NCI-H526 treated with DMSO at 0.1 percent for 48 hours (cell line): ENCODE data around the gene EIF4A3.

ENCODE experiments used
- DNase-seq: peaks from one replicate; lab custom pipeline; 2025; lab: John Stamatoyannopoulos, UW

Gene EIF4A3

DNA sequence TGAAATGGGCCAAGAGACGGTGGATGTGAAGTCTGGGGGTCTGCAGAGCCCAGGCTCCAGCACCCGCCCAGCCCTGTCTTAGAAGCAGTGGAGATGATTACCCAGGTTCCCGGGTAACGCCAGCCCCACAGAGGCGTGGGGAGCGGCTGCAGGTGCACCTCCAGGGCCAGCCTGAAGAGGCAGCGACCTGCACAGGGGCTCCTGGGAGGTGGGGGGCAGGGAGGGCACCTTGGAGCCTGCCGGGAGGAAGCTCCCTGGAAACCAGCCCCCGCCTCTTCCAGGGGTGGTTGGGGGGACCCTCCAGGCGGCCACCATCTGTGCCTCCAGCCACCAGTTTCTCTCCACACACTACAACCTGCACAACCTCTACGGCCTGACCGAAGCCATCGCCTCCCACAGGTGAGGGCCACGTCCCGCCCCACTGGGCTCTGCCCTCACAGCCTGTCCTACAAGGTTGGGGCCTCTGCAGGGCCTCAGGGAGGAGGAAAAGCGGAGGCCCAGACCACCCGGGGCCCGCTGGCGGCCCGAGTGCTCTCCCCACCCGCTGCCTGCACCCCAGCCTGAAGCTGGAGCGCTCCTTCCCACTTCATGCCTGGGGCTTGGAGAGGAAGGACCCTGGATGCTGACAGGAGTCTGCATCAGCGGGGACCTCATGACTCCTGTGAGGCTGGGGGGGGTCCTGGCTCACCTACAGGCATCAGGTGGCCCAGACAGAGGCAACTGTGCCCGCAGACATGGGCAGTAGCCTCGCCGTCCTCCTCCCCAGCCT, 35.0 kb downstream of the EIF4A3 start:
- DNase-seq, result no peak

GRCh38 chr17:80110927-80111701, 35.8 kb downstream of the EIF4A3 start:
- DNase-seq, result no peak

DNA sequence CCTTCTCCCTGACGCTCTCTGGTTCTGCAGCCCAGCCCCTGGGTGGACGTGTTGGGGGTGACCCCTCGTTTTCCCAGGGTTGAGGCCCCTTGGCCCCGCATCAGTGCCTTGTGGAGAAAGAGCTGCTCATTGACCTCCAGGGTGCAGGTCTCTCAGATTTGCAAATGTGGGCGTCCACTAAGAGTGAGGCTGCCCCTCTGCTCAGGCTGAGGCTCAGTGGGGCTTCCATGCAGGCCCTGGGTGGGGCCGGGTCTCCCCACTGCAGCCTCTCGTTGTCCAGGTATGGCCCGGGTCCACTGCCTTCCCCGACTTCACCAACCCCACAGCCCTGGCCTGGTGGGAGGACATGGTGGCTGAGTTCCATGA, 36.5 kb downstream of the EIF4A3 start:
- DNase-seq, result no peak

GRCh38 chr17:80109713-80110446, 37.0 kb downstream of the EIF4A3 start:
- no peak for DNase-seq

- DNase-seq, result no peak
These were observed 37.8 kb downstream of the EIF4A3 start for GRCh38 chr17:80109066-80109660.

GRCh38 chr17:80108036-80108971, 38.6 kb downstream of the EIF4A3 start:
- no peak for DNase-seq

DNA sequence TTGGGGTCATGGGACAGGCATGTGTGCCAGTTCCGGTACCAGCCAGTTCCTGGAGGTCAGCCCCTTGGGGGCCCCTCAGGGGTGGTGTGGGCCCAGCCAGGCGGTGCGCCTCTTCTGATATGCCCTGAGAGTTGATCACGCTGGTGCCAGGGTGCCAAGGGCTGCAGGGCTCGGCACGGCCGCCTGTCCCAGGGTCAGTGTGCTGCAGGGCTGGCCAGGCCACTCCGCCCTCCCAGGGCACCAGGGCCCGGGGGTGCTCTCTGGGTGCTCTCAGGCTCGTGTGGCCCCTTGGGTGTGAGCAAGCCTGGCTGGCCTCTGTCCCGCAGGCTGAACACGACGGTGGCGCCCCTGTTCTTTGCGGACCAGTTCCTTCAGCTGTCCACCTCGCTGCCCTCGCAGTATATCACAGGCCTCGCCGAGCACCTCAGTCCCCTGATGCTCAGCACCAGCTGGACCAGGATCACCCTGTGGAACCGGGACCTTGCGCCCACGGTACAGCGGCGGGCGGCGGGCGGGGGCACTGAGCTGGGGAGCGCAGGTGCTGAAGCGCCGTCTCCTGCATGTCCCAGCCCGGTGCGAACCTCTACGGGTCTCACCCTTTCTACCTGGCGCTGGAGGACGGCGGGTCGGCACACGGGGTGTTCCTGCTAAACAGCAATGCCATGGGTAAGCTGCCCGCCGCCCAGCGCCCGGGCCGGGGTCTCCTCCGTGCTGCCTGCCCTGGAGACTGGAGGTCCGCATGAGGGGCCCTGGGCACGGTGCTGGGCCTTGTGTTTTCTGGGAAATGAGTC, 39.5 kb downstream of the EIF4A3 start:
- no peak for DNase-seq

- no peak for DNase-seq
These were observed 40.2 kb downstream of the EIF4A3 start for GRCh38 chr17:80106751-80107150.

DNA sequence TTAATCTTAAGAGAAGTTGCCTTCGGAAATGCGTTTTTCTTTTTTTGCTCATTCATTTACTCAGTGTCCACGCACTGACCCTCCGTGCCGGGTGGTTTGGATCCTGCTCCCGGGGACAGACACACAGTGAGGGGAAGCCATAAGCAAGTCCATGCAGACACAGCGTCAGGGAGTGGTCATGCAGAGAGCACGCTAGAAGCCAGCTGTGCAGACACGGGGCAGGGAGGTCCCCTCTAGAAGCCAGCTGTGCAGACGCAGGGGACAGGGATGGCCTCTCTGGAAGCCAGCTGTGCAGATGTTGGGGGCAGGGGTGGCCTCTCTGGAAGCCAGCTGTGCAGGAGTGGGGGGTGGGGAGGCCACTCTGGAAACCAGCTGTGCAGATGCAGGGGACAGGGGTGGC, 40.8 kb downstream of the EIF4A3 start:
- no peak for DNase-seq

DNA sequence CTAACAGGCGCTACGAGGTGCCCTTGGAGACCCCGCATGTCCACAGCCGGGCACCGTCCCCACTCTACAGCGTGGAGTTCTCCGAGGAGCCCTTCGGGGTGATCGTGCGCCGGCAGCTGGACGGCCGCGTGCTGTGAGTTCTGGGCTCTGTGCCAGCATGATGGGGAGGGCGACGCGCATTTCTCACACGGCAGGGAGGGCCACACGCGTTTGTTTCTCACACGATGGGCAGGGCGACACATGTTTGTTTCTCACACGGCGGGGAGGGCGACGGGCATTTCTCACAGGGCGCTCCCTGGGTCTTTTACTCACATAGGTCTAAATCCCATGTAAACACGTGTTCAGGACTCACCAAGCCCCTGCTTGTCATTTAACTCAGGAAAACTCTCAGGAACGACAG, 41.2 kb downstream of the EIF4A3 start:
- DNase-seq, result no peak

DNA sequence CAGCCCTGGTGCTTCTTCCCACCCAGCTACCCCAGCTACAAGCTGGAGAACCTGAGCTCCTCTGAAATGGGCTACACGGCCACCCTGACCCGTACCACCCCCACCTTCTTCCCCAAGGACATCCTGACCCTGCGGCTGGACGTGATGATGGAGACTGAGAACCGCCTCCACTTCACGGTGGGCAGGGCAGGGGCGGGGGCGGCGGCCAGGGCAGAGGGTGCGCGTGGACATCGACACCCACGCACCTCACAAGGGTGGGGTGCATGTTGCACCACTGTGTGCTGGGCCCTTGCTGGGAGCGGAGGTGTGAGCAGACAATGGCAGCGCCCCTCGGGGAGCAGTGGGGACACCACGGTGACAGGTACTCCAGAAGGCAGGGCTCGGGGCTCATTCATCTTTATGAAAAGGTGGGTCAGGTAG, 42.0 kb downstream of the EIF4A3 start:
- DNase-seq, result no peak

DNA sequence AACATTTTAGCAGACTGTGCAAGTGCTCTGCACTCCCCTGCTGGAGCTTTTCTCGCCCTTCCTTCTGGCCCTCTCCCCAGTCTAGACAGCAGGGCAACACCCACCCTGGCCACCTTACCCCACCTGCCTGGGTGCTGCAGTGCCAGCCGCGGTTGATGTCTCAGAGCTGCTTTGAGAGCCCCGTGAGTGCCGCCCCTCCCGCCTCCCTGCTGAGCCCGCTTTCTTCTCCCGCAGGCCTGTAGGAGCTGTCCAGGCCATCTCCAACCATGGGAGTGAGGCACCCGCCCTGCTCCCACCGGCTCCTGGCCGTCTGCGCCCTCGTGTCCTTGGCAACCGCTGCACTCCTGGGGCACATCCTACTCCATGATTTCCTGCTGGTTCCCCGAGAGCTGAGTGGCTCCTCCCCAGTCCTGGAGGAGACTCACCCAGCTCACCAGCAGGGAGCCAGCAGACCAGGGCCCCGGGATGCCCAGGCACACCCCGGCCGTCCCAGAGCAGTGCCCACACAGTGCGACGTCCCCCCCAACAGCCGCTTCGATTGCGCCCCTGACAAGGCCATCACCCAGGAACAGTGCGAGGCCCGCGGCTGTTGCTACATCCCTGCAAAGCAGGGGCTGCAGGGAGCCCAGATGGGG, 42.5 kb downstream of the EIF4A3 start:
- no peak for DNase-seq

GRCh38 chr17:80103449-80104085, 43.4 kb downstream of the EIF4A3 start:
- DNase-seq, result no peak

- DNase-seq, result no peak
These were observed 44.1 kb downstream of the EIF4A3 start for GRCh38 chr17:80102664-80103448.

DNA sequence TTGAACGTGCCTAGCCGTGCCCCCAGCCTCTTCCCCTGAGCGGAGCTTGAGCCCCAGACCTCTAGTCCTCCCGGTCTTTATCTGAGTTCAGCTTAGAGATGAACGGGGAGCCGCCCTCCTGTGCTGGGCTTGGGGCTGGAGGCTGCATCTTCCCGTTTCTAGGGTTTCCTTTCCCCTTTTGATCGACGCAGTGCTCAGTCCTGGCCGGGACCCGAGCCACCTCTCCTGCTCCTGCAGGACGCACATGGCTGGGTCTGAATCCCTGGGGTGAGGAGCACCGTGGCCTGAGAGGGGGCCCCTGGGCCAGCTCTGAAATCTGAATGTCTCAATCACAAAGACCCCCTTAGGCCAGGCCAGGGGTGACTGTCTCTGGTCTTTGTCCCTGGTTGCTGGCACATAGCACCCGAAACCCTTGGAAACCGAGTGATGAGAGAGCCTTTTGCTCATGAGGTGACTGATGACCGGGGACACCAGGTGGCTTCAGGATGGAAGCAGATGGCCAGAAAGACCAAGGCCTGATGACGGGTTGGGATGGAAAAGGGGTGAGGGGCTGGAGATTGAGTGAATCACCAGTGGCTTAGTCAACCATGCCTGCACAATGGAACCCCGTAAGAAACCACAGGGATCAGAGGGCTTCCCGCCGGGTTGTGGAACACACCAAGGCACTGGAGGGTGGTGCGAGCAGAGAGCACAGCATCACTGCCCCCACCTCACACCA, 44.8 kb downstream of the EIF4A3 start:
- no peak for DNase-seq

- peak; percentile 74 for DNase-seq
These were observed 45.6 kb downstream of the EIF4A3 start, which contains the start of gene GAA for GRCh38 chr17:80101011-80101945. Gene GAA, plus strand, starts transcription at chr17:80101581. Its CDS starts 3,006 bp downstream, at chr17:80104587.

GRCh38 chr17:80100035-80100323, 46.9 kb downstream of the EIF4A3 start:
- DNase-seq, result no peak
